Keratinocyte (primary cell): ENCODE results near the gene LHX4. TPM values are rescaled to one million over a fixed set of nuclear protein-coding genes. Genes with fewer than 3 reads are reported as not detected.

Experiments
- DNase-seq: peaks from one replicate; pipeline ENCODE4 v3.0.0-alpha.2; 2011; ENCODE audit warnings: low read depth, missing footprints, low spot score
- FAIRE-seq: peaks from 2 replicates; lab custom pipeline; 2011; peaks lifted over from hg19 to GRCh38; lab: Jason Lieb, UNC
- H2AFZ ChIP-seq: 2 replicates; pipeline ENCODE4 v1.6.0; 2012; ENCODE audit warnings: low read length, control low read depth, inconsistent platforms; ENCODE audit not compliant: control insufficient read depth
- H3K27ac ChIP-seq: 2 replicates; pipeline ENCODE4 v1.5.1; 2011; ENCODE audit warnings: low read length; ENCODE audit not compliant: control insufficient read depth, insufficient read depth
- H3K27me3 ChIP-seq: 3 replicates; pipeline ENCODE4 v1.6.0; 2011; ENCODE audit warnings: low read length; ENCODE audit not compliant: control insufficient read depth, insufficient read depth; ENCODE audit errors: extremely low read depth
- H3K36me3 ChIP-seq, 2 experiments: 2 replicates in 1 of 2; 3 replicates in 1 of 2; pipeline ENCODE4 v1.5.1; 2011; ENCODE audit warnings: low read length in 2 of 2, mild to moderate bottlenecking in 1 of 2; ENCODE audit not compliant: control insufficient read depth in 2 of 2, insufficient read depth in 2 of 2; ENCODE audit errors: extremely low read depth in 1 of 2
- H3K4me1 ChIP-seq: 3 replicates; pipeline ENCODE4 v1.5.1; 2011; ENCODE audit warnings: low read length; ENCODE audit not compliant: control insufficient read depth, insufficient read depth; ENCODE audit errors: extremely low read depth
- H3K4me2 ChIP-seq: 3 replicates; pipeline ENCODE4 v1.6.0; 2011; ENCODE audit warnings: low read depth, low read length; ENCODE audit not compliant: control insufficient read depth, insufficient read depth; ENCODE audit errors: extremely low read depth
- H3K4me3 ChIP-seq, 3 experiments: fragments of 200-600 bp in 1 of 3; sonication (generic) in 1 of 3; 2 replicates in 2 of 3; 3 replicates in 1 of 3; pipeline ENCODE4 v1.5.1; 2011 to 2016; ENCODE audit warnings: low read length in 3 of 3, mild to moderate bottlenecking in 3 of 3, control low read depth in 2 of 3, inconsistent platforms in 1 of 3, low read depth in 1 of 3, mixed read lengths in 1 of 3, mixed run types in 1 of 3, moderate library complexity in 1 of 3; ENCODE audit not compliant: control insufficient read depth in 2 of 3, insufficient read depth in 2 of 3; ENCODE audit errors: extremely low read depth in 1 of 3
- H3K79me2 ChIP-seq: 2 replicates; pipeline ENCODE4 v1.6.0; 2012; ENCODE audit warnings: low read length; ENCODE audit not compliant: control insufficient read depth, insufficient read depth
- H3K9ac ChIP-seq: 3 replicates; pipeline ENCODE4 v1.6.0; 2011; ENCODE audit warnings: low read length; ENCODE audit not compliant: control insufficient read depth, insufficient read depth; ENCODE audit errors: extremely low read depth
- H3K9me1 ChIP-seq: 3 replicates; pipeline ENCODE4 v1.6.0; 2011; ENCODE audit warnings: low read length; ENCODE audit not compliant: control insufficient read depth, insufficient read depth; ENCODE audit errors: extremely low read depth
- H3K9me3 ChIP-seq: 2 replicates; pipeline ENCODE4 v1.5.1; 2012; ENCODE audit warnings: low read depth, low read length; ENCODE audit not compliant: control insufficient read depth
- H4K20me1 ChIP-seq: 3 replicates; pipeline ENCODE4 v1.6.0; 2011; ENCODE audit warnings: low read length; ENCODE audit not compliant: control insufficient read depth, insufficient read depth; ENCODE audit errors: extremely low read depth
- EZH2 ChIP-seq: IDR thresholded peaks from one replicate; pipeline ENCODE4 v1.6.1; 2012; ENCODE audit warnings: inconsistent platforms, mild to moderate bottlenecking, low read length, moderate library complexity
- dilution Hi-C: fragments of 300-500 bp; cut with MboI; formaldehyde crosslinking; loops from one replicate; pipeline ENCODE4 v1.7.0; 2020; ENCODE audit warnings: low sequenced_read_pairs; ENCODE audit not compliant: extremely low pct_ligation_motif_present
- polyA plus RNA-seq, 5 experiments: library from polyadenylated mRNA; depleted of rRNA in 3 of 5; stranded (reverse) in 3 of 5; stranded (forward) in 1 of 5; unstranded in 1 of 5; fragments of >200 nt; gene quantifications; 1 replicate in 1 of 5; 2 replicates in 3 of 5; 3 replicates in 1 of 5; pipeline versions ENCODE4 v1.2.1 to v1.2.3, GENCODE V29; 2011 to 2012; ENCODE audit warnings: missing spikeins in 2 of 5, low read depth in 1 of 5, low replicate concordance in 1 of 5
- TF ChIP-seq, protein P1 (sequence below), 3 experiments: IDR thresholded peaks in 1 of 3; conservative IDR thresholded peaks in 1 of 3; optimal IDR thresholded peaks in 1 of 3; 2 replicates in 2 of 3; 3 replicates in 1 of 3; pipeline versions ENCODE3 to v1.5.1; 2011; ENCODE audit warnings: low read length in 3 of 3, mild to moderate bottlenecking in 3 of 3, moderate library complexity in 2 of 3, control low read depth in 1 of 3, inconsistent platforms in 1 of 3; ENCODE audit not compliant: insufficient read depth in 2 of 3; ENCODE audit errors: extremely low read depth in 1 of 3

The LHX4 gene
- polyA plus RNA-seq, 1 donor (not counting 4 experiments of a cell fraction or from before 2014, with no cell fraction given): not detected

DNA sequence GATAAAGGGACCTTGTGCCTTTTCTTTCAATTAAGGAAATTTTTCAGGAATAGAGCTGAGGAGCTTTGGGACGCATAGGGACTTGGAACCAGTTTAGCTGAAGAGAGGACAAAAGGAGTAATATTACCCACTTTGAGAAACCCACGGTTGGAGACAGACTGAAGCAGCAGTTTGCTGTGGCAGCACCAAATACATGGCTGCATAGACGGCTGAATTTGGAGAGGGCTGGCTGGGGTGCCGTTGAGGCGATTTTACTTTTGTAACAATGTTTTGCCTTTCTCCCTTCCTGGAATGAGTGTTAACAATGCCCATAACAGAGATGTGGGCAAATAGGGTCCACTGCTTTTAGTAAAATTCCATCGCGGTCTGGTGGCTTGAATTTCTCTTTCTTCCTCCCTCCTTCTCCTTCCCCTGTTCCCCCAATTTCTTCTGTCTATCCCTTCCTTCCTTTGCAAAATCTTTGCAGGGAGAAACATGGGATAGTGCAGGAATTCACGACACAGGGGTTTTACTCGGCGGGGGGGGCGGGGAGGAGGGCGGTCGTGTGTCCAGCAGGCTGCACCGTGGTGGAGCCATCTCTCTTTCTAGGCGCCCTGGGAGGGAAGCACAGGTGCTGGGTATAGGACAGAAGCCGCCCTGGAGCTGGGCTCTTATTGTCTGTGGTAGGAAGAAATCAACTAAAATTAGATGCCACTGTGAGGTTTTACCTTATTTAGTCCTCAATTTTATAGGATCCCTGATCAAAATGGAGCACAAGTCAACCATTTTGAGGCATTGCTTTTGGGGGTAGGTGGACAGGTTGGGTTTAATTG lies 6.8 kb downstream of the LHX4 start:
- Histone ChIP-seq H3K4me2 (no peak overlapping the region), H3K9me3 (no peaks in the 10 kb centered on the region), H4K20me1 (no peaks in the 10 kb centered on the region), H3K4me1 (peaks cover 5% of the 10 kb centered on the region), H3K79me2 (no peaks in the 10 kb centered on the region), H3K27ac (no peak overlapping the region), H3K4me3 (no peak overlapping the region), H3K36me3 (no peaks in the 10 kb centered on the region), H3K9ac (no peak overlapping the region), H3K27me3 (peaks cover 95% of the 10 kb centered on the region), H2AFZ (no peak overlapping the region), H3K9me1 (no peaks in the 10 kb centered on the region)
- FAIRE-seq (no peak), DNase-seq (no peak)
- peak; percentile 46 for TF ChIP-seq EZH2
- TF ChIP-seq, protein P1, sequence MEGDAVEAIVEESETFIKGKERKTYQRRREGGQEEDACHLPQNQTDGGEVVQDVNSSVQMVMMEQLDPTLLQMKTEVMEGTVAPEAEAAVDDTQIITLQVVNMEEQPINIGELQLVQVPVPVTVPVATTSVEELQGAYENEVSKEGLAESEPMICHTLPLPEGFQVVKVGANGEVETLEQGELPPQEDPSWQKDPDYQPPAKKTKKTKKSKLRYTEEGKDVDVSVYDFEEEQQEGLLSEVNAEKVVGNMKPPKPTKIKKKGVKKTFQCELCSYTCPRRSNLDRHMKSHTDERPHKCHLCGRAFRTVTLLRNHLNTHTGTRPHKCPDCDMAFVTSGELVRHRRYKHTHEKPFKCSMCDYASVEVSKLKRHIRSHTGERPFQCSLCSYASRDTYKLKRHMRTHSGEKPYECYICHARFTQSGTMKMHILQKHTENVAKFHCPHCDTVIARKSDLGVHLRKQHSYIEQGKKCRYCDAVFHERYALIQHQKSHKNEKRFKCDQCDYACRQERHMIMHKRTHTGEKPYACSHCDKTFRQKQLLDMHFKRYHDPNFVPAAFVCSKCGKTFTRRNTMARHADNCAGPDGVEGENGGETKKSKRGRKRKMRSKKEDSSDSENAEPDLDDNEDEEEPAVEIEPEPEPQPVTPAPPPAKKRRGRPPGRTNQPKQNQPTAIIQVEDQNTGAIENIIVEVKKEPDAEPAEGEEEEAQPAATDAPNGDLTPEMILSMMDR (optimal IDR thresholded peaks at IDR 0.05 in 1 of 3, IDR thresholded peaks at IDR 0.05 in 1 of 3, conservative IDR thresholded peaks at IDR 0.05 in 1 of 3; ENCODE audit: extremely low read depth in 1 of 3, insufficient read depth in 2 of 3, low read length in 3 of 3): no peak
- dilution Hi-C loops: no loop called here

DNA sequence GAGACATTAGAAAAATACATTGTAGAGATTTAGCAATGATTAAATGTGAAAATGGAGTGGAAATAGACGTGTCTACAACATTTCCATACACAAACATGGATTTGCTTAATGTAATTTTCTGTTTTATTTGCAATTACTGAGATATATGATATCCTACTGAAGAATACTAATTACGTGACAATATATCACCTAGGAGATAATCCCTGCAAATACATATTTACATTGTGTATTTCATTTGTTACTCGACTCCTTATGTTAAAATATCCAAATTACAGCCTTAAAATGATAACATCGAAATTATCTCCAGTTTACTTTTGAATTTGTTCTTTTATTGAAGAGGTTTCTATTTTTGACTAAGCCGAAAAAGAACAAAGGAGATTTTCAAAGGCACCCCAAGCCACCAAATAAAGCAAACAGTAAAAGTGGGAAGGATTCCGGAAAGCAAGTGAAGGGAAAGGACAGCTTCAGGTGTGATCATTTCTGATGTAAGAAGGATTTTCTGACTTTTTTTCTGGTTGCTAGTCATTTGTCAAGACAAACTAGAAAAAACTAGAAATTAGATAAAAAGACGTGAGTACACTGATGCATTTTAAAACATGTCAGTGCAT lies 7.9 kb downstream of the LHX4 start:
- H3K79me2 ChIP-seq: no peaks in the 10 kb centered on the region
- no peak overlapping the region for H2AFZ ChIP-seq
- no peak overlapping the region for H3K9ac ChIP-seq
- TF ChIP-seq, protein P1 (optimal IDR thresholded peaks at IDR 0.05 in 1 of 3, IDR thresholded peaks at IDR 0.05 in 1 of 3, conservative IDR thresholded peaks at IDR 0.05 in 1 of 3; ENCODE audit: extremely low read depth in 1 of 3, insufficient read depth in 2 of 3, low read length in 3 of 3): no peak
- TF ChIP-seq EZH2: no peak
- H3K27ac ChIP-seq: no peak overlapping the region
- no peaks in the 10 kb centered on the region for H3K9me3 ChIP-seq
- H4K20me1 ChIP-seq: no peaks in the 10 kb centered on the region
- peaks cover 92% of the 10 kb centered on the region for H3K27me3 ChIP-seq
- no peaks in the 10 kb centered on the region for H3K36me3 ChIP-seq
- no peak for FAIRE-seq
- DNase-seq: no peak
- H3K9me1 ChIP-seq: no peaks in the 10 kb centered on the region
- H3K4me3 ChIP-seq: no peak overlapping the region
- H3K4me1 ChIP-seq: peaks cover 4% of the 10 kb centered on the region
- dilution Hi-C loops: no loop called here
- no peak overlapping the region for H3K4me2 ChIP-seq
